SK-N-MC (cell line): Measurements from ENCODE around the gene LAMC3.

Experiments
- EZH2 ChIP-seq: fragments of 200-600 bp; sonication (generic); IDR thresholded peaks from one replicate; pipeline ENCODE4 v1.6.1; 2017; ENCODE audit warnings: antibody characterized with exemption
- POLR2AphosphoS5 ChIP-seq: IDR thresholded peaks from 2 replicates; pipeline ENCODE4 v1.6.1; 2012; ENCODE audit warnings: mild to moderate bottlenecking, low read depth, low read length, borderline replicate concordance

DNA sequence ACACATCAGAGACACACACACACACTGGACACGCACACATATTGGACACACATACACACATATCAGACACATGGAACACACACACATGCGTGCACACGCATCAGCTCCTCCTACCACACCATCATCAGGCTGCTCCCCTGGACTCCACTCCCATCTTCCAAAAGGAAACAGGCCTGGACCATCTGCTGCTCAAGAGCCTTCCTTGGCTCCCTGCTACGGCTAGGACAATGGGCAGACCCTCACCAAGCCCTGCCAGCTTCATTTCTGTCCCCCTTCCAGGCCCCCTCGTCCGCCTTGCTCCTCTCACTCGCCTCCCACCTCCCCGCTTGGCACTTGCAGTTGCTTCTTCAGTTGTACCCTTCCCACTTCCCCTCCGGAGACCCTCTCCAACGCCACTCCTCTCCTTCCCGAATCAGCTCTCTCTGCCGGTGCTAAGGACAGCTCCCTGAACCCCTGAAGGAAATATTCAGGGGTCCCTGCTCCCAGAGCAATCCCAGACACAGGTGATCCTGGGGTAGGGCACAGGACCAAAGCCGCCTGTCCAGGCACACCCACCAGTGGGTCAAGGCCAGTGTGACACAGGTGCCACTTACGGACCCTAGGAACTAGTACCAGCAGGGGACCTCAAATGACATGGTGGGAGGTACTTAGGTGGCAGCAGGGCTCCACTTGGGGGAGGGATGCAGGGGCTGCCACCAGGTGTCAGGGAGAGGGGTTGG is 12.1 kb upstream of the LAMC3 start:
- TF ChIP-seq POLR2AphosphoS5 (no peak), EZH2 (no peak)
